CD8-positive, alpha-beta memory T cell (primary cell): ENCODE results near the gene PDE3A. TPM values are rescaled to one million over a fixed set of nuclear protein-coding genes. Genes with fewer than 3 reads are reported as not detected.

Source experiments
- CTCF ChIA-PET: fragments of 350-600 bp; sonication (Branson Sonifier 250); formaldehyde crosslinking; loops from one replicate; lab custom pipeline; 2021; ENCODE audit warnings: antibody characterized with exemption; lab: Charles Lee
- POLR2A ChIA-PET: fragments of 350-600 bp; sonication (Branson Sonifier 250); formaldehyde crosslinking; loops from one replicate; lab custom pipeline; 2021; ENCODE audit warnings: antibody characterized with exemption; lab: Charles Lee
- DNase-seq, 5 donors: peaks; one replicate each; pipeline versions ENCODE4 v3.0.0 to v3.0.0-alpha.2; 2020 to 2022; ENCODE audit warnings: mixed read lengths in 1 of 5
- H3K27ac ChIP-seq: one replicate; pipeline ENCODE4 v1.7.0; 2013; ENCODE audit warnings: low read depth, mild to moderate bottlenecking, low read length, moderate library complexity
- H3K27me3 ChIP-seq: 2 replicates; pipeline ENCODE4 v1.7.0; 2013; ENCODE audit warnings: low read length, mild to moderate bottlenecking; ENCODE audit not compliant: insufficient read depth, poor library complexity, severe bottlenecking
- H3K36me3 ChIP-seq: 2 replicates; pipeline ENCODE4 v1.7.0; 2013; ENCODE audit warnings: mild to moderate bottlenecking, low read length, moderate library complexity; ENCODE audit not compliant: insufficient read depth
- H3K4me1 ChIP-seq: 2 replicates; pipeline ENCODE4 v1.7.0; 2013; ENCODE audit warnings: mild to moderate bottlenecking, low read length, moderate library complexity; ENCODE audit not compliant: insufficient read depth
- H3K4me3 ChIP-seq: 2 replicates; pipeline ENCODE4 v1.7.0; 2013; ENCODE audit warnings: mild to moderate bottlenecking, low read length
- H3K9me3 ChIP-seq: 2 replicates; pipeline ENCODE4 v1.7.0; 2013; ENCODE audit warnings: mild to moderate bottlenecking, low read length
- H3K27ac Mint-ChIP-seq, 8 donors: one replicate each; pipeline ENCODE4 v1.8.0; 2020 to 2021; ENCODE audit warnings: mixed read lengths in 8 of 8, mild to moderate bottlenecking in 6 of 8, inconsistent platforms in 3 of 8, moderate library complexity in 3 of 8
- H3K27me3 Mint-ChIP-seq, 2 donors: one replicate each; pipeline ENCODE4 v1.8.0; 2020 to 2021; ENCODE audit warnings: mixed read lengths in 2 of 2, mild to moderate bottlenecking in 1 of 2, moderate library complexity in 1 of 2
- H3K36me3 Mint-ChIP-seq, 3 donors: one replicate each; pipeline ENCODE4 v1.8.0; 2020 to 2021; ENCODE audit warnings: mixed read lengths in 3 of 3, inconsistent platforms in 1 of 3, mild to moderate bottlenecking in 1 of 3
- H3K4me1 Mint-ChIP-seq, 3 donors: one replicate each; pipeline ENCODE4 v1.8.0; 2020 to 2021; ENCODE audit warnings: mixed read lengths in 3 of 3, inconsistent platforms in 1 of 3, mild to moderate bottlenecking in 1 of 3
- H3K4me3 Mint-ChIP-seq, 7 donors: one replicate each; pipeline ENCODE4 v1.8.0; 2020 to 2021; ENCODE audit warnings: mixed read lengths in 7 of 7, mild to moderate bottlenecking in 6 of 7, moderate library complexity in 4 of 7, inconsistent platforms in 2 of 7
- H3K9me3 Mint-ChIP-seq, 5 donors: one replicate each; pipeline ENCODE4 v1.8.0; 2020 to 2022; ENCODE audit warnings: mixed read lengths in 5 of 5, mild to moderate bottlenecking in 3 of 5, moderate library complexity in 2 of 5, inconsistent platforms in 1 of 5
- polyA plus RNA-seq: library from polyadenylated mRNA; unstranded; fragments of 300-500 nt; fragmentation: Illumina TruSeq; gene quantifications from one replicate; pipeline ENCODE4 v1.2.3, GENCODE V29; 2021
- total RNA-seq, 2 experiments: library from RNA; stranded (reverse); gene quantifications; one replicate each; pipeline ENCODE4 v1.2.3, GENCODE V29; 2021

Gene PDE3A
- total and polyA plus RNA-seq, 3 experiments from 2014 or later: 0.02 TPM; not detected in 2

DNA sequence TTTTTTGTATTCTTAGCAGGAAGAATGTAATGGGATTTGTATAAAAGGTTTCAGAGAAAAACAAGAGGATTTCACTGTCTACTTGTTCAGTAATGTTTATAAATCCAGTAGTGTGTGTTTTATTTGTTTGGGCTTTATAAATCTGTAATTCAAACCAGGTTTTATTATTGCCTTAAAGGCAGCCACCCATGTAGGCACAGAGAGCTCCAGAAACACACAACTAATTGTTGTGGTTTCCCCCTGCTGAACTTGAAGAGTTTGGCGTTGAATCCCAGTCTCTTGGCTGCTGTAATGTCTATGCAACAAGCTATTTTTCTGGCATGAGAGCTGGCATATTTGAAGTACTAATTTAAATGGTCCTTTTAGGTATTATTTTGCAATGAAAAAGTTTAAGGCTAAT is 263.4 kb downstream of the PDE3A start:
- Mint-ChIP-seq H3K36me3 (no peaks in the 10 kb centered on the region), H3K4me3 (no peak overlapping the region), H3K9me3 (no peaks in the 10 kb centered on the region), H3K27me3 (no peaks in the 10 kb centered on the region), H3K4me1 (no peaks in the 10 kb centered on the region), H3K27ac (no peak overlapping the region)
- ChIA-PET POLR2A (no interaction called here), CTCF (no interaction called here)
- Histone ChIP-seq H3K27me3 (no peaks in the 10 kb centered on the region), H3K9me3 (no peaks in the 10 kb centered on the region), H3K4me1 (no peaks in the 10 kb centered on the region), H3K4me3 (no peak overlapping the region), H3K36me3 (no peaks in the 10 kb centered on the region), H3K27ac (no peak overlapping the region)
- DNase-seq: no peak

DNA sequence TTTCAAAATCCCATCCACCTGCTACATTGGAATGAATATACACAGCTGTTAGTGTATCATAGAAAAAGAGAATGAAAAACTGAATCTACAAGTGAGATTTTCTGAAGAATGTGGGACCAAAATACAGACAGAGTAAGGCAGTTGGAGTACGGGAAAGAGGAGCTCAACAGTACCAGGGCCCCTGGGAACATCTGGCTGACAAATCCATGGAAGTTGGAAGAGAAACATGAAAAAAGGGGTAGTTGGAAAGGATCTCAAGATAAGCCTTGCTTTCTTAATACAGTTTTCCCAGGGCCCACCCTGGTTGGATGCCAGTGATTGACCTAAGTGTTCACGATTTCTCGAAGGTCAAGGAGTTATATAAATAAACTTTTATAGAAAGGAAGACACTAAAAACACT is 272.8 kb downstream of the PDE3A start:
- ChIA-PET POLR2A (no interaction called here), CTCF (no interaction called here)

DNA sequence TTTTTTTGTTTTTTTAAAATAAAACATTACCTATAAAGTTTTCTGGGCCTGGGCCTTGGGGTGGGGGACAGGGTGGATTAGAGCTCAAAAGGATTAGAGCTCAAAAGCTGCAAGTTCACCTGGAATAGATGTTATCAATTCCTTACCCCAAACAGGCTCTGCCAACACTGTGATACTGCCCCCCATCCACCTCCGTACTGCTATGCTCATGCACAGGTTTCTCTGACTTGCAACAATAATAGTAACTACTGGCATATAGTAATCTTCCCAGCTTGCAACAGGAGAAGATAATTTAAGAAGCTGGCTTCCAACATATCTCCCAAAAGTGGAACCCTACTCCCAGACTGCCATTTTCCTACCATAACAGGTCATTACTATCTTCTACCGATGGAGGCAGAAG is 275.5 kb downstream of the PDE3A start:
- POLR2A ChIA-PET: no interaction called here
- no peaks in the 10 kb centered on the region for H3K27me3 ChIP-seq
- CTCF ChIA-PET: no interaction called here
- Mint-ChIP-seq H3K27ac (no peak overlapping the region), H3K36me3 (no peaks in the 10 kb centered on the region), H3K4me1 (no peaks in the 10 kb centered on the region), H3K27me3 (no peaks in the 10 kb centered on the region), H3K9me3 (no peaks in the 10 kb centered on the region), H3K4me3 (no peak overlapping the region)
- H3K4me1 ChIP-seq: no peaks in the 10 kb centered on the region
- H3K9me3 ChIP-seq: no peaks in the 10 kb centered on the region
- H3K36me3 ChIP-seq: no peaks in the 10 kb centered on the region
- no peak for DNase-seq
- H3K27ac ChIP-seq: no peak overlapping the region
- H3K4me3 ChIP-seq: no peak overlapping the region

More for the DNA sequence above, 272.8 kb downstream of the PDE3A start:
- no peaks in the 10 kb centered on the region for H3K27me3 Mint-ChIP-seq
- H3K27ac ChIP-seq: no peak overlapping the region
- H3K9me3 Mint-ChIP-seq: no peaks in the 10 kb centered on the region
- H3K4me1 Mint-ChIP-seq: no peaks in the 10 kb centered on the region
- H3K36me3 Mint-ChIP-seq: no peaks in the 10 kb centered on the region
- H3K4me1 ChIP-seq: no peaks in the 10 kb centered on the region
- H3K4me3 ChIP-seq: no peak overlapping the region
- no peaks in the 10 kb centered on the region for H3K9me3 ChIP-seq
- no peaks in the 10 kb centered on the region for H3K27me3 ChIP-seq
- H3K27ac Mint-ChIP-seq: no peak overlapping the region
- no peaks in the 10 kb centered on the region for H3K36me3 ChIP-seq
- H3K4me3 Mint-ChIP-seq: no peak overlapping the region
- DNase-seq: no peak

DNA sequence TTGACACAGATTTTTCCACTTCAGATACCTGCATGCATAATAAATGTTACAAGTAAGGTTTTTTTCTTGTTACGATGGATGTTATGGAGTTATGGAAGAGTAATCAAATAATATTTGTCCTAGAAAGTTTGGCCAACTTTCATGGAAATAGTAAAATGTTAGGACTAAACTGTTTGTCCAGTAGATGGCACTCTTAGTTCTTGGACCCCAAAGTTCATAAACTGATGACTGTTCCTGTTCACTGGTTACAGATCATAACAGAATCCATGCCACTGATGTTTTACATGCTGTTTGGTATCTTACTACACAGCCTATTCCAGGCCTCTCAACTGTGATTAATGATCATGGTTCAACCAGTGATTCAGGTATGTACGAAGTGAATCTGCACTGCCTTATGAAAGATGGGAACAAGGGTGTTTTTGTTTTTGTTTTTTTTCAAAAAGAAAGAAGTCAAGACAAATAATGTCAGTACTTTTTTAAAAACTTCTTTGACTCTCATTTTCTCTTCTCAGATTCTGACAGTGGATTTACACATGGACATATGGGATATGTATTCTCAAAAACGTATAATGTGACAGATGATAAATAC is 278.0 kb downstream of the PDE3A start:
- H3K4me1 Mint-ChIP-seq: no peaks in the 10 kb centered on the region
- H3K9me3 ChIP-seq: no peaks in the 10 kb centered on the region
- H3K36me3 ChIP-seq: no peaks in the 10 kb centered on the region
- ChIA-PET CTCF (no interaction called here), POLR2A (no interaction called here)
- H3K4me1 ChIP-seq: no peaks in the 10 kb centered on the region
- no peak for DNase-seq
- no peaks in the 10 kb centered on the region for H3K9me3 Mint-ChIP-seq
- no peak overlapping the region for H3K27ac ChIP-seq
- H3K27ac Mint-ChIP-seq: no peak overlapping the region
- H3K27me3 Mint-ChIP-seq: no peaks in the 10 kb centered on the region
- H3K36me3 Mint-ChIP-seq: no peaks in the 10 kb centered on the region
- H3K27me3 ChIP-seq: no peaks in the 10 kb centered on the region
- no peak overlapping the region for H3K4me3 Mint-ChIP-seq
- H3K4me3 ChIP-seq: no peak overlapping the region

DNA sequence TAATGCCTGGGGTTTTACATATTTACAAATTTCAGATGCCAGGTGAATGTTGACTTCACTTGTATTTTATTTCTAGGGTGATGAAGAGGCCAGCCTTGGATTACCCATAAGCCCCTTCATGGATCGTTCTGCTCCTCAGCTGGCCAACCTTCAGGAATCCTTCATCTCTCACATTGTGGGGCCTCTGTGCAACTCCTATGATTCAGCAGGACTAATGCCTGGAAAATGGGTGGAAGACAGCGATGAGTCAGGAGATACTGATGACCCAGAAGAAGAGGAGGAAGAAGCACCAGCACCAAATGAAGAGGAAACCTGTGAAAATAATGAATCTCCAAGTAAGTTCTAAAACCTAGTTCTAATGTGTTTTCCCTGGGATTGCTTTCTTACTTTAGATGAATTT is 285.5 kb downstream of the PDE3A start:
- Histone ChIP-seq H3K4me1 (no peaks in the 10 kb centered on the region), H3K36me3 (no peaks in the 10 kb centered on the region), H3K27me3 (no peaks in the 10 kb centered on the region), H3K4me3 (no peak overlapping the region), H3K9me3 (no peaks in the 10 kb centered on the region), H3K27ac (no peak overlapping the region)
- ChIA-PET CTCF (no interaction called here), POLR2A (no interaction called here)
- H3K4me3 Mint-ChIP-seq: no peak overlapping the region
- no peak overlapping the region for H3K27ac Mint-ChIP-seq
- DNase-seq: no peak
- peaks cover 0 to 4% (median 0%) of the 10 kb centered on the region in 5 donors for H3K9me3 Mint-ChIP-seq
- H3K27me3 Mint-ChIP-seq: no peaks in the 10 kb centered on the region
- H3K36me3 Mint-ChIP-seq: no peaks in the 10 kb centered on the region
- H3K4me1 Mint-ChIP-seq: no peaks in the 10 kb centered on the region

DNA sequence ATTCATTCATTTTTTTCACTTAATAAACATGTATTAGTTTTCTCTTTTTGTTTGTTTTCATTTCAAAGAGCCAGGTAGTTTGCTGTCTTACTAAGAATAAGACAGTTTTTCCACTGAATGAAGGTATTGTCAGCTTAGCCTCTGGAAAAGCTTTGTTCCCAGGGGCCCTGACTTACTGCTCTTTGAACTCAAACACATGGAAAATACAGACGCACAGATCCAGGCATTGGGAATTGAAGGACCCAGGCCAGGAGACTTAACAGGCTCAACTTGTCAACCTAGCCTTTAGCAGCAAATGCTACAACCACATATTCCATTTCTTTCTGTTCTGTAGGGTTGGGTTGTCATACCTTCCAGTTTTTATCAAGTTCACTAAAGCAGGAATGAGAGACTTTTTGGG is 288.3 kb downstream of the PDE3A start:
- Histone ChIP-seq H3K27me3 (no peaks in the 10 kb centered on the region), H3K9me3 (no peaks in the 10 kb centered on the region), H3K27ac (no peak overlapping the region), H3K4me1 (no peaks in the 10 kb centered on the region), H3K36me3 (no peaks in the 10 kb centered on the region), H3K4me3 (no peak overlapping the region)
- DNase-seq: no peak
- Mint-ChIP-seq H3K27ac (no peak overlapping the region), H3K4me1 (no peaks in the 10 kb centered on the region), H3K9me3 (peaks cover 7 to 12% (median 8%) of the 10 kb centered on the region in 5 donors), H3K27me3 (no peaks in the 10 kb centered on the region), H3K36me3 (no peaks in the 10 kb centered on the region), H3K4me3 (no peak overlapping the region)
- CTCF ChIA-PET: no interaction called here
- POLR2A ChIA-PET: no interaction called here

DNA sequence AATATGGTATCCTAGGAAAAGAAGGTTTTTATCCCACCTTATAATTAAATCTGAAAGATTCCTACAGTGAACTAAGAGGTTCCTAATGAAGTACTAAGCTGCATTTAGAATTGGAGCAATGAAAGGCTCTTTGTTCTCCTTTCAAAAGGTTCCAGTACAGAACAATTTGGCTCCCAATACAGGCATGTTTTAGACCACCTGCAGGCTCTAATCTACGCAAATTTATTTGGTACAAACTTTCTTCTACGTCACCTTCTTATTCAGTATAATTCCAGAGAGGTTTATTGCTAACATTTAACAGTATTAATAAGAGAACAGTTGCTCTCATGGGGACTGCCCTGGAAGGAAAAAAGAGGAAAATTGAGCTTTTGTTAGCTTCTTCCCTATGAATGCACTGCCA is 289.2 kb downstream of the PDE3A start:
- Mint-ChIP-seq H3K36me3 (no peaks in the 10 kb centered on the region), H3K27me3 (no peaks in the 10 kb centered on the region), H3K9me3 (peaks cover 12 to 17% (median 14%) of the 10 kb centered on the region in 5 donors), H3K4me1 (no peaks in the 10 kb centered on the region), H3K27ac (no peak overlapping the region), H3K4me3 (no peak overlapping the region)
- no peak overlapping the region for H3K4me3 ChIP-seq
- no peak overlapping the region for H3K27ac ChIP-seq
- DNase-seq: no peak
- no peaks in the 10 kb centered on the region for H3K27me3 ChIP-seq
- H3K4me1 ChIP-seq: no peaks in the 10 kb centered on the region
- POLR2A ChIA-PET: no interaction called here
- no peaks in the 10 kb centered on the region for H3K9me3 ChIP-seq
- CTCF ChIA-PET: no interaction called here
- no peaks in the 10 kb centered on the region for H3K36me3 ChIP-seq

DNA sequence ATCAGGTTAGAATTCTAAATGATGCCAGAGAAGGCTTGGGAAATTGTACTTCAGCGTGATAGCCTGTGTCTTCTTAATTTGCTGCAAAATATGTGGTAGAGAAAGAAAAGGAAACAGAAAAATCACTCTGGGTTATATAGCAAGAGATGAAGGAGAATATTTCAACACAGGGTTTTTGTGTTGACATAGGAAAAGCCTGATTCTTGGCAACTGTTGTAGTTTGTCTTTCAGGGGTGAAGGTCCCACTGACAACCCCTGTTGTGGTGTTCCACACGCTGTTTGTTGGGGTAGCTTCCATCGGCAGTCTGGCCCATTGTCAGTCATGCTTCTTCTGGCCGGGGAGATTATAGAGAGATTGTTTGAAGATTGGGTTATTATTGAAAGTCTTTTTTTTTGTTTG is 313.0 kb downstream of the PDE3A start:
- H3K9me3 ChIP-seq: no peaks in the 10 kb centered on the region
- no peaks in the 10 kb centered on the region for H3K27me3 Mint-ChIP-seq
- H3K36me3 Mint-ChIP-seq: no peaks in the 10 kb centered on the region
- no peak for DNase-seq
- no peak overlapping the region for H3K4me3 ChIP-seq
- H3K27me3 ChIP-seq: no peaks in the 10 kb centered on the region
- H3K36me3 ChIP-seq: no peaks in the 10 kb centered on the region
- no peak overlapping the region for H3K27ac Mint-ChIP-seq
- no peak overlapping the region for H3K27ac ChIP-seq
- H3K9me3 Mint-ChIP-seq: peaks cover 4 to 11% (median 7%) of the 10 kb centered on the region in 5 donors
- ChIA-PET POLR2A (no interaction called here), CTCF (no interaction called here)
- H3K4me3 Mint-ChIP-seq: no peak overlapping the region
- no peaks in the 10 kb centered on the region for H3K4me1 Mint-ChIP-seq
- no peaks in the 10 kb centered on the region for H3K4me1 ChIP-seq

DNA sequence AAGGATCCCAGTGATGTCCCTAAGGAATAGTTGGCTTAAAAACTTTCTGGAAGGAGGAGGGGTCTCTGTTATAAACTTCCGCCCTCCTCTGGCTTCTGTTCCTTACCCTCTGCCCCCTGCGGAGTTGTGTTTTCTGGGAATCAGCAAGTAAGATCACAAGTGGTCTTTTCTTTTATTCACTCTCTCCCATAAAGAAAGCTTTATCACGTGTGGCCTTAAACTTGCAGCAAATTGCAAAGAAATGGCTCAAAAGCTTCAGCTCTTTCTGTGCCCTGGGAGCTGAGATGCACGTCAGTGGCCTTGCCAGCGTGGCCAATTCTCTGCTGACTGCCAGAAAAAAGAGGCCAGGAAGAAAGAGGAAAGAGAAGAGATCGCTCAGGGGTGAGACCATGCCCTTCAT is 326.9 kb downstream of the PDE3A start, which contains the start of gene SLCO1C1:
Gene SLCO1C1, plus strand, starts transcription at position 101 of the 400 bp plus-strand sequence. CDS start 4,245 bp downstream, outside the sequence.
- no peaks in the 10 kb centered on the region for H3K36me3 ChIP-seq
- H3K4me1 Mint-ChIP-seq: no peaks in the 10 kb centered on the region
- H3K27ac Mint-ChIP-seq: peak within 1 kb of the TSS in 1 of 8 donors; percentile 4
- CTCF ChIA-PET: no interaction called here
- no peaks in the 10 kb centered on the region for H3K4me1 ChIP-seq
- POLR2A ChIA-PET: no interaction called here
- DNase-seq: no peak
- H3K4me3 ChIP-seq: no peak within 1 kb of the TSS
- no peak within 1 kb of the TSS for H3K4me3 Mint-ChIP-seq
- no peaks in the 10 kb centered on the region for H3K27me3 Mint-ChIP-seq
- H3K9me3 ChIP-seq: no peaks in the 10 kb centered on the region
- no peak within 1 kb of the TSS for H3K27ac ChIP-seq
- H3K27me3 ChIP-seq: no peaks in the 10 kb centered on the region
- no peaks in the 10 kb centered on the region for H3K36me3 Mint-ChIP-seq
- H3K9me3 Mint-ChIP-seq: peaks cover 0 to 6% (median 3%) of the 10 kb centered on the region in 5 donors
